H9 (cell line): ENCODE data around the gene USP34. TPM values are rescaled to one million over a fixed set of nuclear protein-coding genes. Genes with fewer than 3 reads are reported as not detected.

ENCODE experiments used
- DNase-seq: peaks from one replicate; pipeline ENCODE4 v3.0.0-alpha.2; 2017
- H2AFZ ChIP-seq: one replicate; pipeline ENCODE4 v1.6.1; 2013; ENCODE audit warnings: mild to moderate bottlenecking, low read length, control low read depth, moderate library complexity
- H2AK5ac ChIP-seq: 2 replicates; pipeline ENCODE4 v1.6.1; 2013; ENCODE audit warnings: low read length, control low read depth, mixed read lengths; ENCODE audit not compliant: insufficient read length
- H2BK120ac ChIP-seq: one replicate; pipeline ENCODE4 v1.6.1; 2013; ENCODE audit warnings: low read depth, mild to moderate bottlenecking, low read length, control low read depth, inconsistent platforms; ENCODE audit not compliant: poor library complexity, severe bottlenecking
- H2BK12ac ChIP-seq: 2 replicates; pipeline ENCODE4 v1.6.1; 2013; ENCODE audit warnings: low read length, control low read depth, mixed read lengths, low read depth; ENCODE audit not compliant: insufficient read length
- H2BK15ac ChIP-seq: 2 replicates; pipeline ENCODE4 v1.6.1; 2013; ENCODE audit warnings: low read depth, low read length, control low read depth
- H2BK20ac ChIP-seq: one replicate; pipeline ENCODE4 v1.6.1; 2013; ENCODE audit warnings: low read depth, mild to moderate bottlenecking, low read length, control low read depth, inconsistent platforms; ENCODE audit not compliant: poor library complexity, severe bottlenecking
- H2BK5ac ChIP-seq: 2 replicates; pipeline ENCODE4 v1.6.1; 2013; ENCODE audit warnings: low read length, control low read depth, mixed read lengths; ENCODE audit not compliant: insufficient read length
- H3K14ac ChIP-seq: 2 replicates; pipeline ENCODE4 v1.6.1; 2013; ENCODE audit warnings: low read length, control low read depth; ENCODE audit not compliant: insufficient read depth
- H3K18ac ChIP-seq: 2 replicates; pipeline ENCODE4 v1.6.1; 2013; ENCODE audit warnings: low read depth, mild to moderate bottlenecking, mixed read lengths, low read length, control low read depth; ENCODE audit not compliant: insufficient read length
- H3K23ac ChIP-seq: 2 replicates; pipeline ENCODE4 v1.6.1; 2013; ENCODE audit warnings: low read length, control low read depth, mixed read lengths, low read depth; ENCODE audit not compliant: insufficient read length
- H3K23me2 ChIP-seq: 2 replicates; pipeline ENCODE4 v1.6.1; 2013; ENCODE audit warnings: low read depth, mild to moderate bottlenecking, mixed read lengths, low read length, control low read depth; ENCODE audit not compliant: insufficient read length, poor library complexity, severe bottlenecking
- H3K27ac ChIP-seq: 2 replicates; pipeline ENCODE4 v1.5.1; 2013; ENCODE audit warnings: low read length, control low read depth, mixed read lengths, low read depth; ENCODE audit not compliant: insufficient read length
- H3K27me3 ChIP-seq: 2 replicates; pipeline ENCODE4 v1.6.1; 2013; ENCODE audit warnings: low read length, control low read depth, inconsistent platforms; ENCODE audit not compliant: insufficient read depth
- H3K4ac ChIP-seq: 2 replicates; pipeline ENCODE4 v1.6.1; 2013; ENCODE audit warnings: low read depth, mild to moderate bottlenecking, control low read depth, inconsistent platforms, low read length, moderate library complexity
- H3K4me1 ChIP-seq: 2 replicates; pipeline ENCODE4 v1.6.1; 2013; ENCODE audit warnings: low read length, control low read depth, inconsistent platforms; ENCODE audit not compliant: insufficient read depth
- H3K4me2 ChIP-seq: 2 replicates; pipeline ENCODE4 v1.6.1; 2013; ENCODE audit warnings: low read length, control low read depth, mixed read lengths; ENCODE audit not compliant: insufficient read length, insufficient read depth
- H3K56ac ChIP-seq: 2 replicates; pipeline ENCODE4 v1.6.1; 2013; ENCODE audit warnings: low read depth, mild to moderate bottlenecking, mixed read lengths, low read length, control low read depth; ENCODE audit not compliant: insufficient read length
- H3K79me1 ChIP-seq: 2 replicates; pipeline ENCODE4 v1.6.1; 2013; ENCODE audit warnings: low read depth, mild to moderate bottlenecking, moderate library complexity, low read length, control low read depth, inconsistent platforms; ENCODE audit not compliant: insufficient read depth, poor library complexity, severe bottlenecking
- H3K79me2 ChIP-seq: 2 replicates; pipeline ENCODE4 v1.6.1; 2013; ENCODE audit warnings: low read length, control low read depth, inconsistent platforms; ENCODE audit not compliant: insufficient read depth
- H3K9ac ChIP-seq: 2 replicates; pipeline ENCODE4 v1.6.1; 2013; ENCODE audit warnings: low read length, control low read depth, mixed read lengths; ENCODE audit not compliant: insufficient read length; ENCODE audit errors: extremely low read depth
- H3K9me3 ChIP-seq: one replicate; pipeline ENCODE4 v1.6.1; 2013; ENCODE audit warnings: low read depth, low read length, inconsistent platforms; ENCODE audit not compliant: control insufficient read depth
- H3T11ph ChIP-seq: one replicate; pipeline ENCODE4 v1.6.1; 2013; ENCODE audit warnings: mild to moderate bottlenecking, low read length, control low read depth, inconsistent platforms
- H4K20me1 ChIP-seq: one replicate; pipeline ENCODE4 v1.6.1; 2013; ENCODE audit not compliant: control insufficient read depth, insufficient read length, insufficient read depth
- H4K5ac ChIP-seq: 2 replicates; pipeline ENCODE4 v1.6.1; 2013; ENCODE audit warnings: low read depth, mild to moderate bottlenecking, mixed read lengths, low read length, control low read depth; ENCODE audit not compliant: insufficient read length
- H4K8ac ChIP-seq: replicated peaks from 2 replicates; pipeline ENCODE4 v1.6.1; 2013; ENCODE audit warnings: low read length, control low read depth, mixed read lengths, low read depth; ENCODE audit not compliant: insufficient read length
- H4K91ac ChIP-seq: 2 replicates; pipeline ENCODE4 v1.6.1; 2013; ENCODE audit warnings: low read depth, mild to moderate bottlenecking, moderate library complexity, mixed read lengths, low read length, control low read depth; ENCODE audit not compliant: insufficient read length
- H3K27ac Mint-ChIP-seq, 3 experiments: 2 replicates in 2 of 3; 3 replicates in 1 of 3; pipeline ENCODE4 v1.8.0; 2020 to 2021; ENCODE audit warnings: mixed read lengths in 3 of 3, mild to moderate bottlenecking in 1 of 3, moderate library complexity in 1 of 3
- H3K27me3 Mint-ChIP-seq: 2 replicates; pipeline ENCODE4 v1.8.0; 2021; ENCODE audit warnings: low read depth, mild to moderate bottlenecking, moderate library complexity, mixed read lengths
- H3K36me3 Mint-ChIP-seq, 3 experiments: 2 replicates in 2 of 3; 3 replicates in 1 of 3; pipeline ENCODE4 v1.8.0; 2020 to 2021; ENCODE audit warnings: low read depth in 3 of 3, mixed read lengths in 3 of 3; ENCODE audit not compliant: insufficient read depth in 1 of 3
- H3K4me1 Mint-ChIP-seq, 2 experiments: 2 replicates each; pipeline ENCODE4 v1.8.0; 2020; ENCODE audit warnings: mixed read lengths in 2 of 2
- H3K4me3 Mint-ChIP-seq, 2 experiments: 2 replicates in 1 of 2; 3 replicates in 1 of 2; pipeline ENCODE4 v1.8.0; 2020 to 2021; ENCODE audit warnings: mild to moderate bottlenecking in 2 of 2, mixed read lengths in 2 of 2, moderate library complexity in 1 of 2
- H3K9me3 Mint-ChIP-seq, 2 experiments: 2 replicates in 1 of 2; 3 replicates in 1 of 2; pipeline ENCODE4 v1.8.0; 2020; ENCODE audit warnings: mild to moderate bottlenecking in 2 of 2, mixed read lengths in 2 of 2, moderate library complexity in 1 of 2
- CTCF ChIP-seq: fragments of 200-600 bp; sonication (generic); conservative IDR thresholded peaks from 3 replicates; pipeline ENCODE4 v1.8.0; 2021; ENCODE audit warnings: antibody characterized with exemption, mild to moderate bottlenecking
- WGBS: extraction: QIAGEN DNeasy Blood & Tissue Kit; methylation state at CpG from one replicate; pipeline ENCODE4 v1.1.7; 2013; ENCODE audit warnings: missing lambda C conversion rate, low lambda C conversion rate, mixed read lengths; ENCODE audit not compliant: insufficient read length; ENCODE audit errors: extremely low coverage; 5-methylcytosine and 5-hydroxymethylcytosine counted together
- total RNA-seq: library from RNA; stranded (reverse); gene quantifications from 2 replicates; pipeline ENCODE4 v1.2.1, GENCODE V29; 2021

USP34 gene
- total RNA-seq, 1 experiment from 2014 or later = 93.9 TPM

GRCh38 chr2:61141151-61141550 lies 329.7 kb downstream of the USP34 start:
- TF ChIP-seq CTCF = no peak
- Mint-ChIP-seq H3K27ac (no peak overlapping the region), H3K27me3 (peaks cover 2% of the 10 kb centered on the region; the same call in 1 of the 2 replicates), H3K9me3 (peaks cover 2 to 3% of the 10 kb centered on the region in 2 experiments; a peak in 2 of 5 replicates), H3K36me3 (peaks cover 0 to 3% (median 0%) of the 10 kb centered on the region in 3 experiments; a peak in 1 of 7 replicates), H3K4me3 (no peak overlapping the region), H3K4me1 (peaks cover 0 to 7% of the 10 kb centered on the region in 2 experiments; a peak in 1 of 4 replicates)
- H2BK12ac ChIP-seq = no peak overlapping the region
- H4K20me1 ChIP-seq = no peaks in the 10 kb centered on the region
- no peak overlapping the region for H2BK120ac ChIP-seq
- H2AK5ac ChIP-seq = no peak overlapping the region
- no peak overlapping the region for H4K91ac ChIP-seq
- H3K23ac ChIP-seq = no peak overlapping the region
- no peak overlapping the region for H2BK15ac ChIP-seq
- no peaks in the 10 kb centered on the region for H3K23me2 ChIP-seq
- H3T11ph ChIP-seq = no peak overlapping the region
- no peak overlapping the region for H3K27ac ChIP-seq
- no peaks in the 10 kb centered on the region for H3K79me1 ChIP-seq
- H3K9ac ChIP-seq = no peak overlapping the region
- H3K56ac ChIP-seq = no peak overlapping the region
- no peak overlapping the region for H3K18ac ChIP-seq
- 0 out of 2 replicates have a peak, but pooled peaks cover 1% of the 10 kb centered on the region for H3K79me2 ChIP-seq
- H3K9me3 ChIP-seq = no peaks in the 10 kb centered on the region
- no peak overlapping the region for H3K4me2 ChIP-seq
- H2AFZ ChIP-seq = no peak overlapping the region
- no CpG with 5 or more reads among the region's 1 CpG for WGBS
- H4K5ac ChIP-seq = no peak overlapping the region
- no peak overlapping the region for H3K14ac ChIP-seq
- H3K4me1 ChIP-seq = no peaks in the 10 kb centered on the region
- H3K27me3 ChIP-seq = no peaks in the 10 kb centered on the region
- DNase-seq = no peak
- no peak overlapping the region for H4K8ac ChIP-seq
- H2BK5ac ChIP-seq = no peak overlapping the region
- no peak overlapping the region for H2BK20ac ChIP-seq
- H3K4ac ChIP-seq = no peak overlapping the region
